Right hindlimb (tissue), 1 donor: ENCODE results near the gene CCDC134.
"Not testable (repeated sequence)": the region's sequence is repeated elsewhere in the genome, so short reads cannot be mapped to it uniquely, and the experiment has no call there.

Experiments
- DNase-seq: peaks from one replicate; pipeline ENCODE4 v3.0.0-alpha.2; 2018

The CCDC134 gene

DNA sequence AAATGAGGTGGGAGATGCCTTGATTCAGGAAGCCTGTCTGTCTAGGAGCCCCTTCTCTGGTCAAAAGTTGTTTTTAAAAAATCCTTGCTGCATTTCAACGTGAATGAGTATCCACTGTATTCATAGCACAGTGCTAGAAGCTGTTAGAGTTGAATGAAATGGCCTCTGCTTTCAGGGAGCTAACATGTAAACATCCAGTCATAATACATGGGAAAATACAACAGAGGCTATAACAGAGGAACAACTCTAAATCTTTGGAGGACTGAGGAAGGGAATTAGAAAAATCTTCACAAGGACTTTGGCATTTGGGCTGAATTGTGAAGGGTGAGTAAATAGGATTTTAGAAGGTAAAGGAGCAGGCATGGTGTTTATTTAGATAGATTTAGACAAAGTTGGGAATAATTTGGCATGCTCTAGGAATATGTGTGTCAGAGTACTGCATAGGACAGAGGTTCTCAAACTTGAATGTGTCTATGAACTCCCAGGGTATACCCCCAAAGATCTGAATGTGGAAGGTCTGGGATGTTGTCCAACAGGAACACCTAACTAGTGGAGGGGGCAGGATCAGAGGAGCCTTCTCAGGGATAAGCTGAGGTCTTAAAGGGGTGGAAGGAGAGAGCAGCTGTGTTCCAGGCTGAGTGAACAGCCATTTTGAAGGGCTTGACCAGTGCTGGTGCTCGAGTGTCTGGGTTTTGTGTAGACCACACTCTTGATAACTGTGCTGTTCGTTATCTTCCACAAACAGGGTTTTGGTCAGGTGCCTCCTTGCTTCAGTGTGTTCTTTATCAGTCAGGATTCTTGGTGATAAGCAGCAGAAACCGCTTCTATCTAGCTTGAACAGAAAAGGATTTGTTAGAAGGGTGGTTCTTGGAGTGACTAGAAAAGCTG, 45.1 kb downstream of the CCDC134 start:
- no peak for DNase-seq

GRCh38 chr22:41846268-41846987, 45.9 kb downstream of the CCDC134 start:
- no peak for DNase-seq

DNA sequence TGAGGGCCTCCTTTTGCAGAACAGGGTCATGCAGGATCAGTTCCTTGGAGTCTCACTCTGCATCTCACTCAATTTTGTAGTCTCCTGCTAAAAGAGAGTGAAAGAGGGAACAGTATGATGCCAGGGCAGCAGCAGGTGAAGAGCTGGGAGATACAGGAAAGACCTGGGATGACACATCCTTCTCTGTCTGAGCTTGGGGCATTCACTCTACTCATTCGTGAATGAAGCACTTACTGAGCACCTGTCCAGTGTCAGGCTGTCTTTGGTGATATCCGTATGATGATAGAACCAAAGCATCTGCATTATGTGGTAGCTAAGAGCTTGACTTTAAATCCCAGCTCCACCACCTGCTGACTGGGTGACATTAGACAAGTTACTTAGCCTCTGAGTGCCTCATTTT, 46.8 kb downstream of the CCDC134 start:
- no peak for DNase-seq

DNA sequence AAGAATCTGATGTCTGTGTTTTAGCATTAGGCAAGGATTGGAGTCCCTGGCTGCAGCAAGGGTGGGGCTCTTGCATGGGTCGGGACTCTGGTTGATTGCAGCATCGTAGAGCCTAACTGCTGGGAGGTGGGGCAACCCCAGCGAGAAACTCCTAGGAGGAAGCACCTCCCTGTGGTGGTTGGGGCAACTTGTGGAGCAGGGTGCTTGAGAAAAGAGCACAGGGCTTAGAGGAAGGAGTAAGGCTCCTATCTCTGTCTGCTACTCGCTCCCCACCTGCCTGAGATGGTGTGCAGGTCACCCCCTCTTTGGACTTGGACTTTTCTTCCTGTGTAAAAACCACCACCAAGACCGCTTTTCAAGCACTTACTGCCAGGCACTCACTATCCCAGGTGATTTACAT, 48.0 kb downstream of the CCDC134 start:
- no peak for DNase-seq

- DNase-seq = no peak
These were observed 56.0 kb downstream of the CCDC134 start for GRCh38 chr22:41856469-41856868.

DNA sequence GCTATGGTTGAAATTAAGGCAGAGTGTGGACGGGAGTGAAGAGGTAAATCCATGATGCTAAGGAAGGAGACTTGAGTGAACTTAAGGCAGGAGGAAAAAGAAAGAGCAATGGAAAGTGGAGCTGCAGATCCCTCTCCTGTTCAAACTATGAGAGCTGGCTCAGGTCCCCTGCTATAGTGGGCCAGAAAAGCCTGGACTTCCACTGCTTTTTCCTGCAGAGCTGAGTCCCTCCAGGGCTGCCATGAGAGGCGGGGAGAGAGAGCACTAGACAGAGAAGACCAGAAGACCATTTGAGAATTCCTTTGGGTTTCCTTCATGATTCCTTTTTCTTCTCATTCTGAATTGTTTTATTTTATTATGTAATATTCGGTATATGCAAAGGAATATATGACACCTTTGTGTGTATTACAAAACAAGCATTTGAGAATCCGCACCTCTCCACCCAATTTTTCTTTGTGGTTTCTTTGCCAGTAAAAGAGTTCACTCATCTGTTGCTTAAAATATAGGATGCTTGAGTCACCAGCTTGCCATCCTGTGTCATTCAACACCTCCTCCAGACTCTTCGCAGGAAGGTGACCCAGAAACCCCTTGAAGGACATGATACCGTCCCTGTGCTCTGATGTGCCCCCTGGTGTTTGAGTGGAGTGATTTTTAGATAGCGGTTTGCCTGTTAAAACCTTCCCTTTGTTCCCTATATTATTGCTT, 56.8 kb downstream of the CCDC134 start:
- peak; percentile 67 for DNase-seq

GRCh38 chr22:41857860-41858199, 57.4 kb downstream of the CCDC134 start:
- no peak for DNase-seq

- DNase-seq = no peak
These were observed 61.7 kb downstream of the CCDC134 start for GRCh38 chr22:41862160-41862529.

DNA sequence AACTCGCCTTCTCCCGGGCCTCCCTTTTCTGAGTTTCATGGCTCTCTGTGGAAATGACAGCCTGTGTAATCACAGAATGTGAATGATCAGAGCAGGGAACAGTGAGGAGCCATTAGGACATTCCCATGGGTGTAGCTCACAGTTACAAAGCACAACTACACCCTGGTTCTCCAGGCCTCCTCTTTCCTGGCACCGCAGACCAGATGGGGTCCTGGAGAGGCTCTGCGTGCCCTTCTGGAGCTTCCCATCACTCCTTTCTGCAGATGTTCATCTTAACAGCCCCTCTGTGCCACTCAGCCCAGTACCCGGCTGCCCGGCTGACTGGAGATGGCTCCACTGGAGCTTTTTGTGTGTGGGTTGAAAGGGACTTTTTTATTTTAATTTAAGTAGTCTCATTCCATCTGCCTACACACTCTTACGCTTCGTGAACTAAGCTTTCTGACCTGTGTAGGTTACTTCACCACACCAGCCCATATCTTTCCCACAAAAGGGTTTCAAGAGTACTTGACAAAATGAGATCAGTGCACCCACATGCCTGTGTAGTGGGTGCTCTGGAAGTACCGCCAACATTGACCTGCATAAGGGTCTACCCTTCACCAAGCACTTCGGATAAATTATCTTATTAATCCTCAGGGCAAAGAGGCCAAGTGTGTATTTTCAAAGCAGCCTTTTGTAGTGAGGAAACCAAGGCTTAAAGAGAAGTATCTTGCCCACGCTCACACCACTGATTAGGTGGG, 62.2 kb downstream of the CCDC134 start:
- no peak for DNase-seq

DNA sequence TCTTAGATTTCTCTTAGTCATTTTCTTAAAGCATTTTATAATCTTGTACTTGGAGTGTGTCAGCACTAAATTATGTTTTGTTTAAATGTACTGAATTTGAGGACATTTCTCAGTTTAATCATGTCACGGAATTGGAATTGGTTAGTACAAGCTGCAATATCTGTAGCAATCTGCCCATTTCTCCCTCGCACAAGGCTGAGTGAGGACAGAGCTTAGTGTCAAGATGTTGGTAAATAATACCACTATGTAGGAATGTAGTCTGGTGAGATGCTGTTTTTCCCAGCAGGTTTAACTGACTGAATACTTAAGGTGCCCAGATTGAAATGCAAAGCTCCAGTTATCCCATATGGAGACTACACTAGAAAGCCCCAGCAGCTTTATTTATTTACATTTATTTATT, 63.0 kb downstream of the CCDC134 start:
- no peak for DNase-seq

GRCh38 chr22:41868556-41868955, 68.1 kb downstream of the CCDC134 start:
- DNase-seq = no peak

DNA sequence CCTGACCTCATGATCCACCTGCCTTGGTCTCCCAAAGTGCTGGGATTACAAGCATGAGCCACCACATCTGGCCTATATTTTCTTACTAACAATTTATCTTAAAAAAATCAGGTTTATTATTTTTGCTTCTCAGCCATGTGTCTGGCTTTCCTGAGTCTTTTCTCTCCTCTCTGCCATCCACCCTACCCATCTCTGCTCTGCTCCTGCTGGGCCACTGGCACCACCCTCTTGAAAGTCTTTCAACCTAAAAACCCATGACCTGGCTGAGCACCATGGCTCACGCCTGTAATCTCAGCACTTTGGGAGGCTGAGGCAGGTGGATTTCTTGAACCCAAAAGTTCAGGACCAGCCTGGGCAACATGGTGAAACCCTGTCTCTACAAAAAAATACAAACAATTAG, 69.6 kb downstream of the CCDC134 start:
- not testable (repeated sequence) for DNase-seq

- DNase-seq = no peak
These were observed 70.3 kb downstream of the CCDC134 start for GRCh38 chr22:41870786-41871185.

DNA sequence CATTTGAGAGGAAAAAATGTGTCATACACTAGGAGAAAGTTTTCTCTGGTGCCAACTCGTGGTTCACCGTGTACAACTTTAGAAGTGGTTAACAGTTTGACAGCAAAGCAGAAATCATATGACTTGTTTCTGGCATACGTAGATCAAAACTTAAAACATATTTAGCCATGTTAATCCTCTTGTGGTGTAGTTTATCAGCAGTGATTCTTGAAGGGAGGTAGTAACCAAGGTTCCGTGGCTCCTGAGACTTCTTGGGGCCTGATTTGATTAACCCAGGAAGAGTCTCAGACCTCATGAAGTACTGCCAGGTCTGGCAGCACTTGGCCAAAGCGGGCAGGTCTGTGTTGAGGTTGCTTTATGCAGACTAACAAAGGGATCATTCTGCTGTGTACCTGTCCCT, 72.9 kb downstream of the CCDC134 start:
- DNase-seq = no peak

DNA sequence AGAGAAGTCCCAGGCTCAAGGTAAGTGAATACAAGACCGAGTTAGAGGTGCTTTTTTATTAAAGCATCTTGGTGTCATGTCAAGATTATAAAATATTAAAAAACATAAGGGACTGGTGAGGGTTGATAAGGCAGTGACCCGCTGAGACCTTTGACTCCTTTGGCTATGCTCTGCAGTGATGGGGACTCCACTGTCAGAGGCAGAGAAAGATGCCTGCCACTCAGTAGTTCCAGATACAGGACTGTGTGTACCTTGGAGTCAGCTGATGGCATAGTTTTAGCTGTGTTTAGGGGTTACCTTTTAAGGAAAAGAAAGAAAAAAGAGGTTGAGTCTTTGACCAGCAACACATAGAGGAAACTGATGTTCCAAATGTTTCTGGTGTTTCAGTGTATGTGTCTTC, 73.6 kb downstream of the CCDC134 start:
- DNase-seq = no peak

DNA sequence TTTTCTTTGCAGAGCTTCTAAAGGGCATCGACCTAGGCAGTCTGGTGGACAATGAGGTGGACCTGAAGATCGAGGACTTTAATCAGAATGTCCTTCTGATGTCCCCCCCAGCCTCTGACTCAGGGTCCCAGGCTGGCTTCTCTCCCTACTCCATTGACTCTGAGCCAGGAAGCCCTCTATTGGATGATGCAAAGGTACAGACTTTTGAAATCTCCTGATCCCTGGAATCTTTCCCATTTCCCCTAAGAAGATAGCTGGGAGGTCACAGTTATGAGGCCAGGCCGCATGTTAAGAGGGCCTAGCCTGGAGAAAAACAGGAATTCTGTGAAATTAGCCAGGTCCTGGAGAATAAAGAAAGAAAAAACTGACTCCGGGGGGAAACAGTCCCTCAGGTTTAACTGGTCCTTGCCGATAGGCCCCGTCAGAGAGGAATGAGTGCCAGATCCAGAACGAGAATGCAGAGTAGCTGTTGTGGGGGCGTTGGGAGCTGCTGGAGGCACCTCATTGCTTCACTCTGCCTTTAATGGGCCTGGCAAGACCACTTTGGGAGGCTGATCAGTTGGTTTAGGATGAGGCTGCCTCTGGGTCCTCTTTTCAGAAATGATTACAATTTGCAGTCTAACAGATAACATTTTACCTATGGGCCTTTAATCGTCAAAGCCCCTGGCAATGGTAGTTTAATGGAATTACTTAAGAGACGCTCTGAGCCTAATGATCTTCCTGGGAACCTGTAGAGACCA, 75.2 kb downstream of the CCDC134 start:
- no peak for DNase-seq
